Mucosa of descending colon (tissue), 3 donors: ENCODE results near the gene PEAK1. TPM values are rescaled to one million over a fixed set of nuclear protein-coding genes. Genes with fewer than 3 reads are reported as not detected.

Source experiments
- ATAC-seq: fragments of 200-7000 bp; cut with Tn5 transposase; one replicate; pipeline ENCODE4 v1.9.1; 2020; ENCODE audit warnings: mild to moderate bottlenecking, moderate library complexity
- DNase-seq, 3 donors: peaks; one replicate each; pipeline ENCODE4 v3.0.0-alpha.2; 2020
- H3K36me3 ChIP-seq: fragments of 200-600 bp; one replicate; pipeline ENCODE4 v1.8.0; 2021; ENCODE audit warnings: low read depth, mild to moderate bottlenecking
- H3K4me1 ChIP-seq: fragments of 200-600 bp; one replicate; pipeline ENCODE4 v1.8.0; 2021; ENCODE audit warnings: low read depth, mild to moderate bottlenecking
- H3K4me3 ChIP-seq: fragments of 200-600 bp; one replicate; pipeline ENCODE4 v1.8.0; 2021; ENCODE audit warnings: mild to moderate bottlenecking
- H3K9me3 ChIP-seq: fragments of 200-600 bp; one replicate; pipeline ENCODE4 v1.8.0; 2021; ENCODE audit warnings: mild to moderate bottlenecking
- CTCF ChIP-seq: fragments of 200-600 bp; IDR thresholded peaks from one replicate; pipeline ENCODE4 v1.8.0; 2022; ENCODE audit warnings: antibody characterized with exemption, mild to moderate bottlenecking
- intact Hi-C, 2 donors: fragments of 100-400 bp; cut with DNase I in 1 of 2; cut with micrococcal nuclease in 1 of 2; formaldehyde crosslinking; loops; one replicate each; pipeline versions ENCODE4 v1.11.0 to v1.11.1; 2022; cut with DNase I, micrococcal nuclease
- total RNA-seq, 3 donors: library from RNA; stranded (reverse); fragmentation: NEBNext Ultra II Directional in 2 of 3; extraction: Animal tissue kit (Norgen Biotek cat#: 25700) in 2 of 3; gene quantifications; one replicate each; pipeline versions ENCODE4 v1.2.1 to v1.2.4, GENCODE V29; 2021 to 2023
- donor health status: DM: no; HTN: no; CAD: no; lungs with moderate emphysema.
- donor health status: DM: no; HTN: no; CAD: no.
- donor health status: DM: no; HTN: yes; CAD: no.

The PEAK1 gene
- total RNA-seq, 3 donors from 2014 or later: 47.9 to 75.3 (median 65.7) TPM

GRCh38 chr15:77104155-77104554 is 315.7 kb downstream of the PEAK1 start:
- ATAC-seq (no peak), DNase-seq (no peak)
- Histone ChIP-seq H3K9me3 (no peaks in the 10 kb centered on the region), H3K36me3 (no peaks in the 10 kb centered on the region), H3K4me1 (no peaks in the 10 kb centered on the region), H3K4me3 (no peak overlapping the region)
- intact Hi-C loops: no loop called here
- TF ChIP-seq CTCF: no peak

DNA sequence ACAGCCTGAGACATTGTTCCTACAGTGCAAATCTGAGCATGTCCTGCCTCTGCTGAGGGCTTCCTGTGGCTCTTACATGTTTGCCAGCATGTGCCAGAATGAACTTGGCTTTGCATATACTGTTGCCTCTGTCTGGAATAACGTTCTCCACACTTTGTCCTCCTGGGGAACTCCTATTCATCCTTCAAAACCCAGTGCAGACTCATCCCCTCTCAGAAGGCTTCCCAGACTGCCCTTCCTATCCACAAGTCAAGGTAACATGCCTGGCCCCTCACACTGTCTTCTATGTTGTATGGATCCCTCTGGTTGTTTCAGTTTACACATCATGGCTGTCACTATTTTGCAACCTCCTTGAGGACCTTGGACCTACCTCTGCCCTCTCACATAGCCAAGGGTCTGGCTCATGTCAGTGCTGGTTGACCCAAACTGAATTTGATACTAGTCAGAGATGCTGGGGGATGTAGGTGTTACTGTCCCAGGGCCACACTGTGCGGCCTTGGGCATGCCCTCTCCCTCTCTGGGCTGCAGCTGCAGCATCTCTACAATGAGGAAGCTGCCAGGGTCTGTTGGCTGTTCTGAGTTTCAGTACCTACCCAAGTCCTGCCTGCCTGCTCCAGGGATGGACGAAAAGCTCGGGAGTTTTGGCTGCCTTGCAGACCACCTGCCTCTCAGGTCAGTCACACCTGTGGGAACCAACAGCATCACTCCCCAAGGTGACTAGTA is 320.0 kb downstream of the PEAK1 start:
- no peak for TF ChIP-seq CTCF
- Histone ChIP-seq H3K36me3 (no peaks in the 10 kb centered on the region), H3K4me1 (no peaks in the 10 kb centered on the region), H3K9me3 (no peaks in the 10 kb centered on the region), H3K4me3 (no peak overlapping the region)
- no peak for DNase-seq
- no peak for ATAC-seq
- intact Hi-C loops: no loop called here

DNA sequence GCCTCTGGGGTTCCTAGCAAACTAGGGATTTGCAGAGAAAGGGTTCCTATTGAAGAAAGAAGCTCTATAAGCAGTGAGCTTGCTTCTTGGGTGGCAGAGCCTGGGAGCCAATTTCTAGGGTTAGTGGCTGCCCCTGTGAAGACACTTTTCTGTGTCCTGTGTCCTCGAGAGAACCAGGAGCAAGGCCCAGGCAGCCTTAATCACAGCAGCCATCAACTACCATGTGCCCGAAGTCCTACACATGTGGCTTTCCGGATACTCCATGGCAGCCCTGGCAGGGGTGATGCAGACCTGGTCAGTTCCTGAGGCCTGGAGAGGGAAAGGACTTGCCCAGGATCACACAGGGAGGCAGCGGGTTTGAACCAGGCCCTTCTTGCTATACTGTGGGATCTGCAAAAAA is 321.3 kb downstream of the PEAK1 start:
- ATAC-seq: no peak
- H3K9me3 ChIP-seq: no peaks in the 10 kb centered on the region
- TF ChIP-seq CTCF: no peak
- intact Hi-C loops: no loop called here
- no peaks in the 10 kb centered on the region for H3K36me3 ChIP-seq
- H3K4me1 ChIP-seq: no peaks in the 10 kb centered on the region
- H3K4me3 ChIP-seq: no peak overlapping the region
- DNase-seq: no peak

DNA sequence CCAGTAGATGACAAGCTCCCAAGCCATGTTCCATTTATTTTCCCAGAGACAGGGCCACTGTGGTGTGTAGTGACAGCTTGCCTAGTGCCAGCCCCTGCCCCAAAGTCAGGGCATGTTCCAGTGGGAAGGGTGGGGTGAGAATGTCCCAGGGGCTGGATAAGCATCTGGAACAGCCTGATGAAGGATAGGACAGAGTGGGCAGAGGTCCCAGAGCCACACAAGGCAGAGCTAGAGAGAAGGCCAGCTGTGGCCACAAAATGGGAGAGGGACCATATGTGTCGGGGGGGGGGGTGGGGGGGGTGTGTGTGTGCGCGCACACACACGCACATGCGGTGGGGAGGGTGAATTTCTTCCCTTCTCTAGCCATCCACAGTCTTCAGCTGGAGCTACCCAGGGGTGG is 322.0 kb downstream of the PEAK1 start:
- H3K9me3 ChIP-seq: no peaks in the 10 kb centered on the region
- no peak for TF ChIP-seq CTCF

DNA sequence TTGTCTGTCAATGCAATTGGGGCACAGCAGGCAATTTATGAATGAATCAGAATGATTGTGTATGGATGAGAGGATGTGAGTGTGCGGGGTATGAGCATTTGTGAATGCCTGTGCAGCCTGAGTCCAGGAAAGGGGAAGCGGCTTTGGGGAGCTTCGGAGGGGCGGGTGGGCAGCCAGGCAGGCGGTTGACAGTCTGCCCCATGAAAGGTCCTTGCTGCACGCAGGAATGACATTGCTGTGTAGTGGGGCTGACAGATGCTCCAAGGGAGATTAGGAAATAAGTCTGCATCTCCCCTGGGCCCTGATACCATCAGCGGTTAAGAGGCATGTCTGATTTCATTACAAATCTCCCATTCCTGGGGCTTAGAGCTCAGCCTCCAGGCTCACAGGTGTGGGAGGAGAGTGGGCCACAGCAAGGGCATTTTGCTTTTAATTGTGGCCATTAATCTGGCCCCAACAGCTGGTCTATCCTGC is 322.6 kb downstream of the PEAK1 start:
- Histone ChIP-seq H3K4me1 (no peaks in the 10 kb centered on the region), H3K4me3 (no peak overlapping the region), H3K36me3 (no peaks in the 10 kb centered on the region), H3K9me3 (no peaks in the 10 kb centered on the region)
- intact Hi-C loops: no loop called here
- ATAC-seq: no peak
- DNase-seq: no peak
- no peak for TF ChIP-seq CTCF

More for the DNA sequence above, 322.0 kb downstream of the PEAK1 start:
- no peak overlapping the region for H3K4me3 ChIP-seq
- no peaks in the 10 kb centered on the region for H3K4me1 ChIP-seq
- DNase-seq (no peak), ATAC-seq (no peak)
- intact Hi-C loops: no loop called here
- no peaks in the 10 kb centered on the region for H3K36me3 ChIP-seq
